Kidney (tissue), 14 donors: ENCODE data around the gene SPOUT1. TPM values are rescaled to one million over a fixed set of nuclear protein-coding genes. Genes with fewer than 3 reads are reported as not detected.

Source experiments
- DNase-seq, 5 donors: peaks; one replicate each; pipeline ENCODE4 v3.0.0-alpha.2; 2013 to 2020
- FAIRE-seq: peaks from 2 replicates; lab custom pipeline; 2012; peaks lifted over from hg19 to GRCh38; lab: Jason Lieb, UNC
- H3K27ac ChIP-seq, 2 donors: one replicate each; pipeline ENCODE4 v1.7.0; 2013; ENCODE audit warnings: low read depth in 2 of 2, low read length in 2 of 2, inconsistent platforms in 1 of 2
- H3K27me3 ChIP-seq: one replicate; pipeline ENCODE4 v1.7.1; 2013; ENCODE audit warnings: low read length, inconsistent platforms; ENCODE audit not compliant: control insufficient read depth, insufficient read depth
- H3K36me3 ChIP-seq, 3 donors: one replicate each; pipeline versions ENCODE4 v1.7.0 to v1.7.1; 2013; ENCODE audit warnings: low read length in 3 of 3, control low read depth in 1 of 3, inconsistent platforms in 1 of 3; ENCODE audit not compliant: insufficient read depth in 3 of 3, control insufficient read depth in 2 of 3
- H3K4me1 ChIP-seq, 3 donors: one replicate each; pipeline versions ENCODE4 v1.7.0 to v1.7.1; 2013; ENCODE audit warnings: low read length in 3 of 3, inconsistent platforms in 1 of 3, low read depth in 1 of 3; ENCODE audit not compliant: control insufficient read depth in 2 of 3, insufficient read depth in 2 of 3
- H3K4me3 ChIP-seq, 3 donors: one replicate each; pipeline versions ENCODE4 v1.7.0 to v1.8.1; 2013; ENCODE audit warnings: low read length in 3 of 3, control low read depth in 1 of 3, inconsistent platforms in 1 of 3
- H3K9ac ChIP-seq, 3 donors: one replicate each; pipeline versions ENCODE4 v1.7.0 to v1.7.1; 2013; ENCODE audit warnings: low read length in 3 of 3, control low read depth in 1 of 3, inconsistent platforms in 1 of 3
- H3K9me3 ChIP-seq, 3 donors: one replicate each; pipeline versions ENCODE4 v1.7.0 to v1.7.1; 2013; ENCODE audit warnings: low read length in 3 of 3, control low read depth in 1 of 3, inconsistent platforms in 1 of 3; ENCODE audit not compliant: control insufficient read depth in 2 of 3, insufficient read depth in 1 of 3
- CTCF ChIP-seq: IDR thresholded peaks from 3 replicates; pipeline ENCODE4 v1.5.1; 2012; ENCODE audit warnings: mild to moderate bottlenecking, moderate library complexity, borderline replicate concordance; ENCODE audit not compliant: insufficient read depth; ENCODE audit errors: extremely low read depth
- intact Hi-C: fragments of 100-400 bp; cut with DNase I; formaldehyde crosslinking; loops from one replicate; pipeline ENCODE4 v1.11.1; 2022
- polyA plus RNA-seq: library from polyadenylated mRNA; stranded (reverse); fragments of 350-450 nt; fragmentation: Illumina TruSeq; extraction: RNeasy Lipid Tissue Mini Kit (QIAGEN cat#74804); gene quantifications from one replicate; pipeline ENCODE4 v1.2.3, GENCODE V29; 2014; ENCODE audit warnings: low read depth, low replicate concordance; ENCODE audit not compliant: insufficient read depth
- total RNA-seq: library from RNA; stranded (reverse); fragmentation: NEBNext Ultra II Directional; extraction: Animal tissue kit (Norgen Biotek cat#: 25700); gene quantifications from one replicate; pipeline ENCODE4 v1.2.1, GENCODE V29; 2021
- donor health status: control.
- donor health status: control.
- donor health status: control.
- donor health status: control.
- donor health status: control.
- donor health status: DM: yes; HTN: yes; CAD: no.
- donor health status: Normal renal cell carcinoma (clear cell type).

The SPOUT1 gene
- total and polyA plus RNA-seq, 2 donors from 2014 or later: 42.0 to 56.8 TPM

GRCh38 chr9:128771094-128771721 is 58.4 kb downstream of the SPOUT1 start:
- no peaks in the 10 kb centered on the region for H3K27me3 ChIP-seq
- H3K4me1 ChIP-seq: peaks cover 0 to 10% (median 0%) of the 10 kb centered on the region in 3 donors
- intact Hi-C loops: no loop called here
- TF ChIP-seq CTCF: no peak
- H3K9me3 ChIP-seq: no peaks in the 10 kb centered on the region
- H3K9ac ChIP-seq: peak overlapping the region; percentile 52 to 82 (median 76)
- peaks cover 0 to 11% (median 5%) of the 10 kb centered on the region in 3 donors for H3K36me3 ChIP-seq
- peak overlapping the region; percentile 85 to 95 (median 92) for H3K4me3 ChIP-seq
- H3K27ac ChIP-seq: peak overlapping the region; percentile 76 to 90
- DNase-seq: peak in 1 of 5 donors; percentile 46
- no peak for FAIRE-seq

- FAIRE-seq: no peak
- intact Hi-C loops: no loop called here
- Histone ChIP-seq H3K36me3 (peaks cover 0 to 11% (median 5%) of the 10 kb centered on the region in 3 donors), H3K4me3 (peak overlapping the region; percentile 85 to 95 (median 92)), H3K9me3 (no peaks in the 10 kb centered on the region), H3K9ac (peak overlapping the region; percentile 52 to 82 (median 76)), H3K27me3 (no peaks in the 10 kb centered on the region), H3K27ac (no peak overlapping the region), H3K4me1 (peaks cover 0 to 14% (median 0%) of the 10 kb centered on the region in 3 donors)
- peak in 1 of 5 donors; percentile 12 for DNase-seq
- no peak for TF ChIP-seq CTCF
Observed at GRCh38 chr9:128770286-128771030, 59.1 kb downstream of the SPOUT1 start.

Other genes with a start within 250 kb of the SPOUT1 start
- gene DYNC2I2, start 172.9 kb downstream of the SPOUT1 start, total RNA-seq: 76.6 TPM
- 98.6 TPM for gene DYNC2I2, start 172.9 kb downstream of the SPOUT1 start, polyA plus RNA-seq
- 247 TPM for gene SET, start 140.6 kb downstream of the SPOUT1 start, total RNA-seq
- 127 TPM for gene SET, start 140.6 kb downstream of the SPOUT1 start, polyA plus RNA-seq
- gene PKN3, start 127.3 kb downstream of the SPOUT1 start, total RNA-seq: 14.7 TPM
- 3.9 TPM for gene PKN3, start 127.3 kb downstream of the SPOUT1 start, polyA plus RNA-seq
- 39.9 TPM for gene ZDHHC12, start 105.7 kb downstream of the SPOUT1 start, total RNA-seq
- 54.7 TPM for gene ZDHHC12, start 105.7 kb downstream of the SPOUT1 start, polyA plus RNA-seq
- 43.2 TPM for gene ZER1, start 57.9 kb downstream of the SPOUT1 start, total RNA-seq
- gene ZER1, start 57.9 kb downstream of the SPOUT1 start, polyA plus RNA-seq: 31.1 TPM
- 29.0 TPM for gene TBC1D13, start 42.5 kb downstream of the SPOUT1 start, total RNA-seq
- gene TBC1D13, start 42.5 kb downstream of the SPOUT1 start, polyA plus RNA-seq: 38.5 TPM
- 20.6 TPM for gene ENDOG, start 11.3 kb downstream of the SPOUT1 start, total RNA-seq
- gene ENDOG, start 11.3 kb downstream of the SPOUT1 start, polyA plus RNA-seq: 59.9 TPM
- gene KYAT1, start 52.2 kb upstream of the SPOUT1 start, total RNA-seq: 5.1 TPM
- 17.0 TPM for gene KYAT1, start 52.2 kb upstream of the SPOUT1 start, polyA plus RNA-seq
- gene LRRC8A, start 52.3 kb upstream of the SPOUT1 start, total RNA-seq: 37.4 TPM
- gene LRRC8A, start 52.3 kb upstream of the SPOUT1 start, polyA plus RNA-seq: 18.5 TPM
- gene PHYHD1, start 91.2 kb upstream of the SPOUT1 start, total RNA-seq: 59.0 TPM
- gene PHYHD1, start 91.2 kb upstream of the SPOUT1 start, polyA plus RNA-seq: 122 TPM
- 13.9 TPM for gene DOLK, start 117.8 kb upstream of the SPOUT1 start, total RNA-seq
- 17.0 TPM for gene DOLK, start 117.8 kb upstream of the SPOUT1 start, polyA plus RNA-seq
- gene NUP188, start 117.9 kb upstream of the SPOUT1 start, total RNA-seq: 27.9 TPM
- 6.4 TPM for gene NUP188, start 117.9 kb upstream of the SPOUT1 start, polyA plus RNA-seq
- 128 TPM for gene SH3GLB2, start 198.5 kb upstream of the SPOUT1 start, total RNA-seq
- gene SH3GLB2, start 198.5 kb upstream of the SPOUT1 start, polyA plus RNA-seq: 118 TPM
- gene MIGA2, start 206.8 kb upstream of the SPOUT1 start, total RNA-seq: 29.9 TPM
- gene MIGA2, start 206.8 kb upstream of the SPOUT1 start, polyA plus RNA-seq: 26.1 TPM